K562 (cell line): ENCODE measurements around the gene PDF. TPM values are rescaled to one million over a fixed set of nuclear protein-coding genes. Genes with fewer than 3 reads are reported as not detected.

Source experiments
- CREB3L1 ChIP-seq: fragments of 450-650 bp; IDR thresholded peaks from 2 replicates; pipeline ENCODE4 v1.6.1; 2014; ENCODE audit warnings: low read depth, mild to moderate bottlenecking, moderate library complexity, borderline replicate concordance
- EP400 ChIP-seq: fragments of 450-650 bp; IDR thresholded peaks from 2 replicates; pipeline ENCODE4 v1.6.1; 2017; ENCODE audit warnings: antibody characterized with exemption, mild to moderate bottlenecking, moderate library complexity
- HMGN3 ChIP-seq: IDR thresholded peaks from 2 replicates; pipeline ENCODE4 v1.6.1; 2011; ENCODE audit warnings: borderline replicate concordance, low read depth, mild to moderate bottlenecking, mixed read lengths, low read length; ENCODE audit not compliant: insufficient read length; ENCODE audit errors: extremely low read depth
- IFI16 ChIP-seq: fragments of 250-450 bp; sonication (Bioruptor Pico); IDR thresholded peaks from 2 replicates; pipeline ENCODE4 v2.1.2; 2022; ENCODE audit warnings: mild to moderate bottlenecking, inconsistent platforms
- LCOR ChIP-seq: sonication (generic); formaldehyde crosslinking; IDR thresholded peaks from 2 replicates; pipeline ENCODE4 v1.8.0; 2022; ENCODE audit warnings: mild to moderate bottlenecking, missing genetic modification reagents
- MGA ChIP-seq: fragments of 450-650 bp; IDR thresholded peaks from 2 replicates; pipeline ENCODE4 v1.6.1; 2016; ENCODE audit warnings: mild to moderate bottlenecking, moderate library complexity
- NFXL1 ChIP-seq: fragments of 450-650 bp; formaldehyde crosslinking; IDR thresholded peaks from 2 replicates; pipeline ENCODE4 v1.4.0; 2021; ENCODE audit warnings: mild to moderate bottlenecking
- NFYB ChIP-seq: IDR thresholded peaks from 2 replicates; pipeline ENCODE4 v1.6.1; 2011; ENCODE audit warnings: mild to moderate bottlenecking, moderate library complexity; ENCODE audit not compliant: insufficient read length; ENCODE audit errors: extremely low read depth
- POLR3G ChIP-seq: IDR thresholded peaks from 2 replicates; pipeline ENCODE4 v1.6.1; 2011; ENCODE audit not compliant: insufficient read length, insufficient replicate concordance; ENCODE audit errors: extremely low read depth
- SAP30 ChIP-seq: fragments of 200-600 bp; sonication (generic); IDR thresholded peaks from 2 replicates; pipeline ENCODE4 v1.6.1; 2012; ENCODE audit warnings: borderline replicate concordance, low read depth, mild to moderate bottlenecking, moderate library complexity, low read length, control low read depth, inconsistent platforms; ENCODE audit not compliant: insufficient read depth, poor library complexity, severe bottlenecking
- SUPT5H ChIP-seq: fragments of 450-650 bp; IDR thresholded peaks from 2 replicates; pipeline ENCODE4 v1.6.1; 2016
- TRIM24 ChIP-seq, 2 experiments: fragments of 450-650 bp; IDR thresholded peaks; 2 replicates each; pipeline ENCODE4 v1.6.1; 2016
- XRCC3 ChIP-seq: fragments of 450-650 bp; IDR thresholded peaks from 2 replicates; pipeline ENCODE4 v1.6.1; 2017; ENCODE audit warnings: mild to moderate bottlenecking, moderate library complexity
- ZBTB8A ChIP-seq: fragments of 450-650 bp; IDR thresholded peaks from 2 replicates; pipeline ENCODE4 v1.6.1; 2018; ENCODE audit warnings: mild to moderate bottlenecking, moderate library complexity; ENCODE audit not compliant: partially characterized antibody
- ZZZ3 ChIP-seq: fragments of 450-650 bp; IDR thresholded peaks from 2 replicates; pipeline ENCODE4 v1.6.1; 2016; ENCODE audit warnings: antibody characterized with exemption, mild to moderate bottlenecking, moderate library complexity
- polyA plus RNA-seq, 8 experiments: library from polyadenylated mRNA; depleted of rRNA in 4 of 8; stranded (reverse) in 5 of 8; unstranded in 3 of 8; fragments of >200 nt; fragmentation: Nextera tagmentation in 2 of 8; fragmentation: Illumina TruSeq in 1 of 8; extraction: Ambion mirVana in 2 of 8; extraction: Trizol in 1 of 8; gene quantifications; 2 replicates each; pipeline versions ENCODE4 v1.2.1 to v1.2.3, GENCODE V29; 2011 to 2014; ENCODE audit warnings: inconsistent platforms in 1 of 8, missing spikeins in 1 of 8
- total RNA-seq, 7 experiments: library from RNA; depleted of rRNA in 6 of 7; stranded (reverse); fragments of >200 nt in 6 of 7; fragmentation: Illumina TruSeq in 2 of 7; extraction: Trizol in 2 of 7; gene quantifications; 2 replicates each; pipeline versions ENCODE4 v1.2.1 to v1.2.3, GENCODE V29; 2011 to 2021; ENCODE audit warnings: low replicate concordance in 1 of 7

PDF gene
- total and polyA plus RNA-seq, 9 of the 15 experiments (the other 6 are each of a cell fraction or from before 2014, with no cell fraction given), result 0.15 to 72.4 (median 5.6) TPM

GRCh38 chr16:69339289-69340094, 9.1 kb upstream of the PDF start, which contains the start of the genes COG8 and NIP7 (continued):
- TF ChIP-seq HMGN3 (peak; percentile 16), SAP30 (peak; percentile 80), ZZZ3 (peak; percentile 90), EP400 (peak; percentile 98), NFXL1 (CRISPR knock-in tag) (no peak), XRCC3 (no peak), POLR3G (no peak), CREB3L1 (peak; percentile 92; the same call in 1 of the 2 replicates), ZBTB8A (no peak), NFYB (peak; percentile 3), MGA (peak; percentile 56), IFI16 (no peak), SUPT5H (peak; percentile 93), LCOR (CRISPR knock-in tag) (peak; percentile 85; the same call in 1 of the 2 replicates), TRIM24 (IDR thresholded peaks at IDR 0.05) (peak in 1 of 2 experiments; percentile 46; a peak in 2 of 4 replicates)
